ENCODE results near the gene ID3.
"Not testable (repeated sequence)": the region's sequence is repeated elsewhere in the genome, so short reads cannot be mapped to it uniquely, and the experiment has no call there.

Gene ID3

DNA sequence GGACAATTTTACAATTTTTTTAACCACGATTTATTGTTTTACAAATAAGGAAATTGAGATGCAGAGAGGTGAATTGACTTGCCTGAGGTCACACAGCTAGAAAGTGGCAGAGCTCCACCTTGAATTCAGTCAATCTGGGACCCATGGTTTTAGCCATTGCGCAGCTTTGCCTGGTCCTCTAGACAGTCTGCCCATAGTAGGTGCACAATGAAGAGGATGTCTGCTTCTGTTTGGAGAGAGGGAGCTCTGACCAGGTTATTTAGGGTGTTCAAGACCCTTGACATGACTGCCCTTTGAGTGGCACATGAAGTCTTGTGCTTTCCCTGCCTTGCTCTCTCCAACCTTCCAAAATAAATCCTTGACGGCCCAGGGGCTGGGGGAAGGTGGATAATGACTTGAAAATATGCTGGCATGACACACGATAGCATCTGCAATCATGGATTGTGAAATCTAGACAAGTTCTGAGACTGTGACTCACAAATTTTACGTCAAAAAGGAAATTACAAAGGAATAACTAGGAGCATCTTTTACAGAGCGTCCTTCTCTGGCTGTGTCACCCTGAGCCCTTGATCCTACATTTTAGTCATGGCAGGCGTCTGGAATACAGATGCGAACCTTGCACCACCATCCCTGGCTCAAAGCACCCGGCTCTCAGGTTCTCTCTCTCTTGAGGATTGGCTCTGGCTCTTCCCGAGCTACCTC lies 26.2 kb upstream of the ID3 start:
- no peak for FAIRE-seq
- DNase-seq (ENCODE audit: insufficient read length, low spot score): no peak
- TF ChIP-seq, protein P1, sequence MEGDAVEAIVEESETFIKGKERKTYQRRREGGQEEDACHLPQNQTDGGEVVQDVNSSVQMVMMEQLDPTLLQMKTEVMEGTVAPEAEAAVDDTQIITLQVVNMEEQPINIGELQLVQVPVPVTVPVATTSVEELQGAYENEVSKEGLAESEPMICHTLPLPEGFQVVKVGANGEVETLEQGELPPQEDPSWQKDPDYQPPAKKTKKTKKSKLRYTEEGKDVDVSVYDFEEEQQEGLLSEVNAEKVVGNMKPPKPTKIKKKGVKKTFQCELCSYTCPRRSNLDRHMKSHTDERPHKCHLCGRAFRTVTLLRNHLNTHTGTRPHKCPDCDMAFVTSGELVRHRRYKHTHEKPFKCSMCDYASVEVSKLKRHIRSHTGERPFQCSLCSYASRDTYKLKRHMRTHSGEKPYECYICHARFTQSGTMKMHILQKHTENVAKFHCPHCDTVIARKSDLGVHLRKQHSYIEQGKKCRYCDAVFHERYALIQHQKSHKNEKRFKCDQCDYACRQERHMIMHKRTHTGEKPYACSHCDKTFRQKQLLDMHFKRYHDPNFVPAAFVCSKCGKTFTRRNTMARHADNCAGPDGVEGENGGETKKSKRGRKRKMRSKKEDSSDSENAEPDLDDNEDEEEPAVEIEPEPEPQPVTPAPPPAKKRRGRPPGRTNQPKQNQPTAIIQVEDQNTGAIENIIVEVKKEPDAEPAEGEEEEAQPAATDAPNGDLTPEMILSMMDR (IDR thresholded peaks at IDR 0.05; ENCODE audit: insufficient read depth, missing control alignments): no peak

DNA sequence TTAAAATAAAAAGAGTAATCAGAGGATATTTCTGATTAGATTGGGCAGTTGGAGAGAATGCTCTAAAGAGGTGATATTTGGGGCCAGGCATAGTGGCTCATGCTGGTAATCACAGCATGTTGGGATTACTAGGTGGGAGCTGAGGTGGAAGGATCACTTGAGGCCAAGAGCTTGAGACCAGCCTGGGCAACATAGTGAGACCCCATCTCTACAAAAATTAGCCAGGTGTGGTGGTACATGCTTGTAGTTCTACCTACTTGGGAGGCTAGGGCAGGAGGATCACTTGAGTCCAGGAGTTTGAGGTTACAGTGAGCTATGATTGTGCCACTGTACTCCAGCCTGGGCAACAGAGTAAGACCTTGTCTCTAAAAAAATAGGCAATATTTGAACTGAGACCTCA lies 24.4 kb upstream of the ID3 start:
- not testable (repeated sequence) for DNase-seq (ENCODE audit: insufficient read length, low spot score); FAIRE-seq

DNA sequence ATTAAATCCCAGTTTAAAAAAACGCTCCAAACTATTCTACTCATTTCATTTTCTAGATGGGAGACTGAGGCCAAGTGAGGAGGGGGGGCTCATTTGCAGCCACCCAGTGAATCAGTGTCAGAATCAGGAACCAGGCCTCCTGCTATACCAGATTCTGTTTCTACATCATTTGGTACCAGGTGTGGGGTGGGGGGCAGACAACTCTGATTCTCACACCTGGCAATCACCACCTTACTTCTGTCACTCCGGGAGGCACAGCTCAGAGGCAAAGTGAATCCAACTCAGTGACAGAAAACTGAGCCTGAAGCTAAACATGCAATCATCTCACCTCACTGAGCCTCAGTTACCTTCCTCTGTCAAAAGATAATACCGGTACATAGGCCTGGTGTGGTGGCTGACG lies 23.5 kb upstream of the ID3 start:
- DNase-seq (ENCODE audit: insufficient read length, low spot score) (no peak), FAIRE-seq (no peak)
- TF ChIP-seq, protein P1 (IDR thresholded peaks at IDR 0.05; ENCODE audit: insufficient read depth, missing control alignments): no peak

DNA sequence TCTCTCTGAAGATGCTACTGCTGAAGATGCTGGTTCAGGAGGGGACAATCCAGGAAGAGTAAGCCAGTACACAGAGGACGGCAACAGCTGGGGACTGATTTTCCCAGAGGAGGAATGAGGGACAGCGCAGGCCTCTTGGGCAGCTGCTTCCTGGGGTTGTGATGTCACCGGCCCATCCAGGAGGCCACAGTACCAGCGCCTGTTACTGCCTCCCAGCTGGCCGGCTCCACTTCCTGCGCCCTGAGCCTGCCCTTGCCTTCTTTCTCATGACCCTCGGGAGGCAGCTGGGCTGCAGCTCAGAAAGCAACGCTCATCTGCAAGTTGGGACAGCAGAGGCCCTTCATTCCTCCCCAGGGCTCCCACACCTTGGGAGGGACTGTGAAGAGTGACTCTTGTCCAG lies 21.9 kb upstream of the ID3 start:
- FAIRE-seq (no peak), DNase-seq (ENCODE audit: insufficient read length, low spot score) (no peak)
- TF ChIP-seq, protein P1 (IDR thresholded peaks at IDR 0.05; ENCODE audit: insufficient read depth, missing control alignments): no peak

DNA sequence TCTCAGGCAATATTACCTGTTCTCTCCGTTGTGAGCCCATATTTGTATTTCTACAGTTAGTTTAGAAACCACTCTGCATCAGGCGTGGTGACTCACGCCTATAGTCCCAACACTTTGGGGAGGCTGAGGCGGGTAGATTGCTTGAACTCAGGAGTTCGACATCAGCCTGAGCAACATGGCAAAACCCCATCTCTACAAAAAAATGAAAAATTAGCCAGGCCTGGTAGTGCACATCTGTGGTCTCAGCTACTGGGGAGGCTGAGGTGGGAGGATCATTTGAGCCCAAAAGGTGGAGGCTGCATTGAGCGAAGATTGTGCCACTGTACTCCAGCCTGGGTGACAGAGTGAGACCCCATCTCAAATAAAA lies 19.7 kb upstream of the ID3 start:
- TF ChIP-seq, protein P1 (IDR thresholded peaks at IDR 0.05; ENCODE audit: insufficient read depth, missing control alignments): no peak
- no peak for FAIRE-seq
- DNase-seq (ENCODE audit: insufficient read length, low spot score): no peak

DNA sequence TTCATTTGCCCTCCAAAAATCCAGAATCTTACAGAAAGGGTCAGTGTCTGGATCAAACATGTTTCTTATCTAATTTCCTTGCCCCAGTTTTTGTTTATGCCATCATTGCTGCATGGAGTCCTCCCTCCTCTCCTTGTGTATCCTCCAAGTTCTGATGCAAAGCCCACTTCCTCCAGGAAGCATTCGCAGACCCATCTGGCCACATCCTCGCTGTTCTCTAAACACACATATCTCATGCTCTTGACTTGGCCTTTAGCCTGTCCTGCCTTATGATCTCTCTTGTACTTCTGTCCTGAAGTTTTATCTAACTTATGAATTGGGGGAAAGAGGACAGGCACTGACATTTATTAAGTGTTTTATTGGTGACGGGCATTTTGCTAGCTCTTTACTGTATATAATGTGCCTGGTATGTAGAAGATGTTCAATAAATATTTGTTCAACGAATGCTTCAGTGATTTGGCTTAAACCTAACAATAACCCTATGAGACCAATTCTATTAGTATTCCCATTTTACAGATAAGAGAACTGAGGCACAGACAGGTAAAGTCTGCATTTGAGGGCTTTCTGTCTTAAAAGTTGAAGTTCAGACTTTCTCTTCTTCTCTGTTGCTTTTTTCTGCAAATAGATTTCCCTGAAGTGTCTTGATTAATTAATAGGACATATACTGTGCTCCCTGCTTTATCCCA lies 19.2 kb upstream of the ID3 start:
- DNase-seq (ENCODE audit: insufficient read length, low spot score) (no peak), FAIRE-seq (no peak)
- TF ChIP-seq, protein P1 (IDR thresholded peaks at IDR 0.05; ENCODE audit: insufficient read depth, missing control alignments): no peak

GRCh38 chr1:23577056-23578004 lies 18.0 kb upstream of the ID3 start:
- DNase-seq (ENCODE audit: insufficient read length, low spot score) (no peak), FAIRE-seq (no peak)
- TF ChIP-seq, protein P1 (IDR thresholded peaks at IDR 0.05; ENCODE audit: insufficient read depth, missing control alignments): no peak

Measured in D721Med (cell line).